ENCODE measurements around the gene TPH1.
"Not testable (repeated sequence)": the region's sequence is repeated elsewhere in the genome, so short reads cannot be mapped to it uniquely, and the experiment has no call there.

TPH1 gene

GRCh38 chr11:18016789-18017188, 29.3 kb downstream of the TPH1 start:
- no peak for DNase-seq

- DNase-seq: no peak
These were observed 31.2 kb downstream of the TPH1 start for GRCh38 chr11:18014876-18015275.

GRCh38 chr11:18013790-18014507, 32.1 kb downstream of the TPH1 start:
- no peak for DNase-seq

- peak; percentile 44 for DNase-seq
These were observed 32.9 kb downstream of the TPH1 start, which contains the start of gene SERGEF for GRCh38 chr11:18012906-18013781. Gene SERGEF, minus strand, starts transcription at chr11:18013047. Its CDS starts 37 bp downstream, at chr11:18013010.

GRCh38 chr11:18012122-18012905, 33.8 kb downstream of the TPH1 start:
- DNase-seq: no peak

GRCh38 chr11:18011633-18012032, 34.4 kb downstream of the TPH1 start:
- no peak for DNase-seq

- no peak for DNase-seq
These were observed 35.0 kb downstream of the TPH1 start for GRCh38 chr11:18010977-18011586.

- no peak for DNase-seq
These were observed 35.9 kb downstream of the TPH1 start for GRCh38 chr11:18010121-18010670.

- no peak for DNase-seq
These were observed 40.5 kb downstream of the TPH1 start for GRCh38 chr11:18005376-18006129.

- DNase-seq: no peak
These were observed 44.9 kb downstream of the TPH1 start for GRCh38 chr11:18001191-18001590.

- no peak for DNase-seq
These were observed 45.3 kb downstream of the TPH1 start for GRCh38 chr11:18000760-18001159.

- not testable (repeated sequence) for DNase-seq
These were observed 45.9 kb downstream of the TPH1 start for GRCh38 chr11:18000128-18000527.
